SK-N-SH treated with all-trans-retinoic acid at 6 μM for 48 hours (cell line): ENCODE data around the gene SMIM20.
A peak's percentile ranks its signal among the peaks of the same experiment; 100 is the strongest.

Source experiments
- ATAC-seq: fragments of 200-7000 bp; cut with Tn5 transposase; 3 replicates; pipeline ENCODE4 v1.9.1; 2020; ENCODE audit warnings: mild to moderate bottlenecking, moderate library complexity
- ARNTL ChIP-seq: fragments of 450-650 bp; formaldehyde crosslinking; IDR thresholded peaks from 2 replicates; pipeline ENCODE4 v1.5.0; 2020; ENCODE audit warnings: low read depth, mild to moderate bottlenecking, moderate library complexity, borderline replicate concordance
- BACH2 ChIP-seq: fragments of 250-450 bp; sonication (Bioruptor Pico); IDR thresholded peaks from 2 replicates; pipeline ENCODE4 v1.9.0; 2021; ENCODE audit warnings: mild to moderate bottlenecking, borderline replicate concordance
- CREB5 ChIP-seq: fragments of 250-450 bp; sonication (Bioruptor Pico); IDR thresholded peaks from 2 replicates; pipeline ENCODE4 v1.5.1; 2020; ENCODE audit warnings: low read depth, mild to moderate bottlenecking, moderate library complexity
- CSDC2 ChIP-seq: fragments of 250-450 bp; sonication (Bioruptor Pico); IDR thresholded peaks from 2 replicates; pipeline ENCODE4 v1.5.0; 2020; ENCODE audit warnings: mild to moderate bottlenecking, moderate library complexity
- CSRNP3 ChIP-seq: fragments of 250-450 bp; sonication (Bioruptor Pico); IDR thresholded peaks from 2 replicates; pipeline ENCODE4 v1.5.1; 2021; ENCODE audit warnings: mild to moderate bottlenecking, moderate library complexity
- ESRRG ChIP-seq: fragments of 250-450 bp; sonication (Bioruptor Pico); IDR thresholded peaks from 2 replicates; pipeline ENCODE4 v1.6.1; 2021; ENCODE audit warnings: mild to moderate bottlenecking
- GLIS3 ChIP-seq: fragments of 250-450 bp; sonication (Bioruptor Pico); IDR thresholded peaks from 2 replicates; pipeline ENCODE4 v1.5.0; 2020; ENCODE audit warnings: mild to moderate bottlenecking, moderate library complexity
- ISL1 ChIP-seq: fragments of 250-450 bp; sonication (Bioruptor Pico); IDR thresholded peaks from 2 replicates; pipeline ENCODE4 v2.1.2; 2022; ENCODE audit warnings: mild to moderate bottlenecking, moderate library complexity
- OSR1 ChIP-seq: fragments of 250-450 bp; sonication (Bioruptor Pico); IDR thresholded peaks from 2 replicates; pipeline ENCODE4 v1.8.0; 2022; ENCODE audit warnings: moderate library complexity, mild to moderate bottlenecking, inconsistent platforms
- PATZ1 ChIP-seq: fragments of 250-450 bp; sonication (Bioruptor Pico); IDR thresholded peaks from 2 replicates; pipeline ENCODE4 v1.8.0; 2020; ENCODE audit warnings: mild to moderate bottlenecking, moderate library complexity, borderline replicate concordance
- POU6F1 ChIP-seq: fragments of 250-450 bp; sonication (Bioruptor Pico); IDR thresholded peaks from 2 replicates; pipeline ENCODE4 v1.8.0; 2021; ENCODE audit warnings: low read depth, mild to moderate bottlenecking, moderate library complexity, borderline replicate concordance
- PPARA ChIP-seq: fragments of 250-450 bp; sonication (Bioruptor Pico); IDR thresholded peaks from 2 replicates; pipeline ENCODE4 v1.5.0; 2020; ENCODE audit warnings: mild to moderate bottlenecking, borderline replicate concordance
- RARB ChIP-seq: fragments of 250-450 bp; sonication (Bioruptor Pico); IDR thresholded peaks from 2 replicates; pipeline ENCODE4 v1.8.0; 2021; ENCODE audit warnings: mild to moderate bottlenecking, moderate library complexity
- SNAI2 ChIP-seq: fragments of 250-450 bp; sonication (Bioruptor Pico); IDR thresholded peaks from 2 replicates; pipeline ENCODE4 v1.5.0; 2020; ENCODE audit warnings: mild to moderate bottlenecking, moderate library complexity
- TCF4 ChIP-seq: fragments of 250-450 bp; sonication (Bioruptor Pico); IDR thresholded peaks from 2 replicates; pipeline ENCODE4 v1.8.0; 2021; ENCODE audit warnings: mild to moderate bottlenecking, moderate library complexity, borderline replicate concordance
- TOX ChIP-seq: fragments of 250-450 bp; sonication (Bioruptor Pico); IDR thresholded peaks from 2 replicates; pipeline ENCODE4 v1.8.0; 2021; ENCODE audit warnings: mild to moderate bottlenecking, moderate library complexity, borderline replicate concordance
- TSHZ2 ChIP-seq: fragments of 250-450 bp; sonication (Bioruptor Pico); IDR thresholded peaks from 2 replicates; pipeline ENCODE4 v1.5.0; 2020; ENCODE audit warnings: mild to moderate bottlenecking, moderate library complexity
- ZC3H10 ChIP-seq: fragments of 250-450 bp; sonication (Bioruptor Pico); IDR thresholded peaks from 2 replicates; pipeline ENCODE4 v1.5.1; 2021; ENCODE audit warnings: mild to moderate bottlenecking, moderate library complexity
- ZFP3 ChIP-seq: fragments of 250-450 bp; sonication (Bioruptor Pico); IDR thresholded peaks from 2 replicates; pipeline ENCODE4 v1.5.0; 2020; ENCODE audit warnings: mild to moderate bottlenecking, moderate library complexity
- ZFP30 ChIP-seq: fragments of 450-650 bp; formaldehyde crosslinking; IDR thresholded peaks from 2 replicates; pipeline ENCODE4 v1.5.0; 2022; ENCODE audit warnings: mild to moderate bottlenecking, moderate library complexity
- ZNF565 ChIP-seq: fragments of 450-650 bp; formaldehyde crosslinking; conservative IDR thresholded peaks from 2 replicates; pipeline ENCODE4 v1.5.0; 2020; ENCODE audit warnings: low read depth, mild to moderate bottlenecking, moderate library complexity
- ZNF70 ChIP-seq: fragments of 450-650 bp; formaldehyde crosslinking; IDR thresholded peaks from 2 replicates; pipeline ENCODE4 v1.5.0; 2020; ENCODE audit warnings: mild to moderate bottlenecking, moderate library complexity
- ZNF8 ChIP-seq: fragments of 450-650 bp; formaldehyde crosslinking; IDR thresholded peaks from 2 replicates; pipeline ENCODE4 v1.5.0; 2020; ENCODE audit warnings: mild to moderate bottlenecking, moderate library complexity

SMIM20 gene

GRCh38 chr4:25884031-25884782, 29.8 kb upstream of the SMIM20 start:
- TF ChIP-seq CSDC2 (CRISPR knock-in tag) (no peak), ZNF70 (CRISPR knock-in tag) (no peak), RARB (CRISPR knock-in tag) (no peak), TSHZ2 (CRISPR knock-in tag) (no peak), CREB5 (CRISPR knock-in tag) (no peak), ZNF8 (CRISPR knock-in tag) (no peak), ARNTL (CRISPR knock-in tag) (no peak), ISL1 (CRISPR knock-in tag) (no peak; the same call in 1 of the 2 replicates), CSRNP3 (no peak), TCF4 (CRISPR knock-in tag) (no peak), ESRRG (CRISPR knock-in tag) (no peak), POU6F1 (CRISPR knock-in tag) (no peak), ZNF565 (CRISPR knock-in tag) (no peak), GLIS3 (CRISPR knock-in tag) (no peak), OSR1 (CRISPR knock-in tag) (no peak), PATZ1 (CRISPR knock-in tag) (no peak), ZFP3 (no peak), SNAI2 (CRISPR knock-in tag) (no peak), BACH2 (CRISPR knock-in tag) (no peak)
- peak; percentile 40 for ATAC-seq

- no peak for ATAC-seq
- TF ChIP-seq ESRRG (CRISPR knock-in tag) (no peak), SNAI2 (CRISPR knock-in tag) (no peak), ZNF70 (CRISPR knock-in tag) (no peak), ZFP30 (CRISPR knock-in tag) (no peak), ISL1 (CRISPR knock-in tag) (no peak), BACH2 (CRISPR knock-in tag) (no peak), TCF4 (CRISPR knock-in tag) (no peak), CSRNP3 (no peak), ZNF8 (CRISPR knock-in tag) (no peak), CREB5 (CRISPR knock-in tag) (no peak), TSHZ2 (CRISPR knock-in tag) (no peak), TOX (CRISPR knock-in tag) (no peak), PPARA (CRISPR knock-in tag) (no peak), ARNTL (CRISPR knock-in tag) (no peak), ZC3H10 (no peak), RARB (CRISPR knock-in tag) (no peak)
These were observed 25.2 kb upstream of the SMIM20 start for GRCh38 chr4:25888781-25889180.
